CD4-positive, alpha-beta T cell treated with Interleukin-6 for 4 hours (primary cell): ENCODE measurements around the gene ECEL1.
"Not testable (repeated sequence)": the region's sequence is repeated elsewhere in the genome, so short reads cannot be mapped to it uniquely, and the experiment has no call there.

Experiments
- DNase-seq: peaks from one replicate; pipeline ENCODE4 v3.0.0-alpha.2; 2020; ENCODE audit warnings: mixed read lengths

The ECEL1 gene

DNA sequence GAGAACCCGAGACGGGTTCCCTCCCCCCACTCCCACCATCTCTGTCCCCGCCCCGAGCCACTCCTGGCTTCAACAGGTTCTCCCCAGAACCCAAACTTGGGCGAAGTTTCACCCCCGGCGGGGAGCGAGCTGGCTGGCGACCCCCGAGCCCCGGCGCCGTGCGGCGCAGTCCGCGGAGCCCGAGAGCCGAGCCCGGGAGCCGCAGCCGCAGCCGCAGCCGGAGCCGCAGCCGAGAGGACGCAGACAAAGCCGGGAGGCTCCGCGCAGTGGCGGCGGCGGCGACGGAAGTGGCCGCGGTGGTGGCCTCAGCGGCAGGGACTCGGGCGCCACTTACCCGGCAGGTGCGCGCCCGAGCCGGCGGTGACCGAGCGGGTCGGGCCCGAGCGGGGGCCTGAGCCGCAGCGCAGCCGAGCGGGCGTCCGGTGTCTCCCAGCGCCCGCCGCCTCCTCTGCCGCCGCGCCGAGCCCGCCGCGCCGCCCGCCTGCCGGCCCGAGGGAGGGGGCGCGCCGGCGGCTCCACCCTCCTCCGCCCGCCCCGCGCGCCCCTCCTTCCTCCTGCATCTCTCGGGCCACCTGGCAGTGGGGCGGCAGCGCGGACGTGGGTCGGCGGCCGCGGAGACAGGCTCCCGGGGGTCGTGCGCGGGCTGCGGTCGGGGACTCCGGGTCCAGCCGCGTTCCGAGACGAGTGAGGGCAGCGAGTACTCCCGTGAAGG is at the start of gene ECEL1:
ECEL1 (minus strand) TSS at position 450 of the 712 bp plus-strand sequence. CDS start 1,181 bp downstream, outside the sequence.
- no peak for DNase-seq

GRCh38 chr2:232537079-232537478 is 49.4 kb upstream of the ECEL1 start:
- DNase-seq, result no peak

DNA sequence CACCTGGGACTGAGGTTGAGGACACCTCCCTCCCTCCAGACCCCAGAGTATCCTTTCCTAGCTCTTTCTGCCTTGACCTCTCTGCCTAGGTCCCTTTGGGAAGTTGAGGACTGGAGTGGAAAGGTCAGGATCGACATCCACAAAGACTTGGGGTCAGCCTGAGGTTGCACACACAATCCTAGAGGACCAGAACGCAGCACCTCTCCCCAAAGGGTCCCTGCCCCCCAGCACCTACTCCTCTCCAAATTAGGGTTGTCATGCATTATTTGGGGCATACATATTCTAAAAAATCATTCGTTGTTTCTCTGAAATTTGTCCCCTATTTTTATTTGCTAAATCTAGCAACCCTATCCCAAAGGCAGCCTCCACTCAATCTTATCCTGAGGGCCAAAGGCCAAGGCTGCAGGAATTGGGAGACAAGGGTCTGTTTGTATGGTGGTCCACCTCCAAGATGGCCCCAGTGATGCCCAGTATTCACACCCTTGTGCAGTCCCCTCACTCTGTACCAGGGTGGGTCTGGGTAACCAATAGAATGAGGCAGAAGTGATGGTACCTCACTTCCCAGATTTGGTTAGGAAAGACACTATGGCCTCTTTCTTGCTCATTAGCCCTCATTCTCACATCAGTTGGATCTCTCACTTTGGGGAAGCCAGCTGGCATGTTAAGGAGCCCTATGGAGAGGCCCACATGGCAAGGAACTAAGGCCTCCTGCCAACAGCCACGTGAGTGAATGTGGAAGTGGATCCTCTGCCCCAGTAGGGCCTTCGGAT is 48.3 kb upstream of the ECEL1 start:
- no peak for DNase-seq

DNA sequence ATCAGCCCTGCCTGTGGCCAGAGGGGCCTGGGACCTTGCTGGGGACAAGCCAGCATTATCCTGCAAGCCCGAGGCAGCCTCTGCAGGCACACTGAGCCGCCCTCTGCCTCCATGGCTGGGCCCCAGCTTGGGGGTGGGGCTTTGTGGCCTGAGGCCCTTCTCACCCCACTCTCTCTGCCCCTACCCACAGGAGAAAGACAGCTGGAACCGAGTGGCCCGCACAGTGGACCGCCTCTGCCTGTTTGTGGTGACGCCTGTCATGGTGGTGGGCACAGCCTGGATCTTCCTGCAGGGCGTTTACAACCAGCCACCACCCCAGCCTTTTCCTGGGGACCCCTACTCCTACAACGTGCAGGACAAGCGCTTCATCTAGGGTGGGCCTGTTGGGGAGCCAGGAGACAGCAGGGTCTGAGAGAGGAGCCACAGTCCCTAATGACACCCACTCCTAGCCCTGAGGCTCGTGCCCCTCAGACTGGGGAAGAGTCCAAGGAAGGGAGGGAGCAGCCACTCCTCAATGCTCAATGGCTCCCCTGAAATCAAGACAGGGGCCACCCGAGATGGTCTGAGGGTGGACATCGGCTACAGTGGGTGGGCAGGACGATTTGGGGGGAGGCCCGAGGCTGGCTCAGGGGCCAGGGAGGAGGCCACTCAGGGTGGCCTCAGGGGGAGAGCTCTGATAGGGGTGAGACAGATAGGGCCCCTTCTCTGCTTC is 47.5 kb upstream of the ECEL1 start:
- DNase-seq, result no peak

- DNase-seq, result no peak
Measured at GRCh38 chr2:232533944-232534710, 46.5 kb upstream of the ECEL1 start.

- not testable (repeated sequence) for DNase-seq
Measured at GRCh38 chr2:232532821-232533220, 45.2 kb upstream of the ECEL1 start.

- DNase-seq, result no peak
Measured at GRCh38 chr2:232532419-232532818, 44.8 kb upstream of the ECEL1 start.

- DNase-seq, result no peak
Measured at GRCh38 chr2:232530626-232531260, 43.1 kb upstream of the ECEL1 start.

DNA sequence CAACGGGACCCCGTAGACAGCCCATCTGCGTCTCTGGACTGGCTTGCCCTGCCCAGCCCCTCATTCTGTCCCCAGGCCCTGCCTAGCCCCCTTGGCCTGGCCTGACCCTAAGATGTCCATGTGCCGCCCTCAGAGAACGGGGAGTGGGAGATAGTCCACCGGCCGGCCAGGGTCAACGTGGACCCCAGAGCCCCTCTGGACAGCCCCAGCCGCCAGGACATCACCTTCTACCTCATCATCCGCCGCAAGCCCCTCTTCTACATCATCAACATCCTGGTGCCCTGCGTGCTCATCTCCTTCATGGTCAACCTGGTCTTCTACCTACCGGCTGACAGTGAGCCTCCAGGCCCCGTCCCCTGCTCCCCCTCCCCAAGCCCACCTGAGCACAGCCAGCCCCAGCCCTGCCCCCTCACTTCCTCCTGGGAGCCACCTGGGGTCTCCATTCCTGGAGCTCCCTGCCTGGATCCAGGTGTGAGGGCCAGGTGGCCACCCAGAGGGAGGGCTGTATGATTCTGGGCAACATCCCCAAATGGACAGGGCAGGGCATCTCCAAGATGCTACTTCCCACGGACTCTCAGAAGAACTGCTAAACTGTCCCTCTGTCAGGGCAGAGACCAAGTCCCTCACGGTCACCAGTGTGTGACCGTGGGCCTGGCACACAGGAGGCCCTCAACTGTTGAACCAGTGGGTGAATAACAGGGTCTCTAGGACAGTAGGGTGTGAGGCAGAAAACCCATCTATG is 42.3 kb upstream of the ECEL1 start:
- DNase-seq, result no peak

GRCh38 chr2:232528746-232529460 is 41.3 kb upstream of the ECEL1 start:
- DNase-seq, result no peak

DNA sequence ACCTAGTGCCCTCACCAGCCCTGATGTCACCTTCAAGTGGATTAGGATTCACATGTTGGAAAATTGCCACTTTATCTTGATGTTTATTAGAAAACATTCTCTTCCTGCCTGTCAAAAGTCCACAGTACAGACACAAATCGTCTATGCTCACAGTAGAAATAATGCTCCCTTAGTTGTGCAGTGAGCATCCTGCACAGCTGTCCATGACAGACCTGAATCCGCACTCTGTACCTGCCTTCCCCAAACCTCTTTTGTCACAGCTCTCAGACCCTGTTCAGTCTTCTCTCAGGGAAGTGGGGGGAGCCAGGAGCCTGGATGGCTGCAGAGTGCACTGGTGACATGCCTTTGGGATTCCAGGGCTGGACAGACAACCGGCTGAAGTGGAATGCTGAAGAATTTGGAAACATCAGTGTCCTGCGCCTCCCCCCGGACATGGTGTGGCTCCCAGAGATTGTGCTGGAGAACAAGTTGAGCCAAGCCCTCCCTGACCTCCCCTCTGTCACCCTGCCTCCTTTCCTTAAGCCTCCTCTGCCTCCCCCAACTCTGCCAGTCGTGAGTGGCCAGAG is 40.4 kb upstream of the ECEL1 start:
- no peak for DNase-seq

DNA sequence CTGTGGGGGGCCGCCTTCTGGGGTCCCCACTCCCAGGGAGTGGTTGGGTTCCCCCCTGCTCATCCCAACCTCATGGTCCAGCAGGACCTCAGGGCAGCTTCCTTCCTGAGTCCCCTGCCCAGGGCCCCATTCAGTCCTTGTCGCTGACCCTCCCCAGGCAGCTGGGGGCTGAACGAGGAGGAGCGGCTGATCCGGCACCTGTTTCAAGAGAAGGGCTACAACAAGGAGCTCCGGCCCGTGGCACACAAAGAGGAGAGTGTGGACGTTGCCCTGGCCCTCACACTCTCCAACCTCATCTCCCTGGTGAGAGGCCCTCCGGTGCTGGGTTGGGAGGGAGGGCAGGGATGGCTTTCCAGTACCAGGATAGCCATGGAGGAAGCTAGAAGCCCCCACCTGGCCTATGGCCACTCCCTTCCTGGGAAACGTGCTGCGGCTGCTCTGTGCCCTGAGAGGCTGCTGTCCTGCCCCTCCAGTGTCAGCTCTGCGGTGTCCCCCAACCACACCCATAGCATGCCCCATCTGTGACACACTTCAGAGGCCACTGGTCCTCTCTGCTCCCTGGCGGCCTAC is 38.8 kb upstream of the ECEL1 start:
- DNase-seq, result no peak

- DNase-seq, result no peak
Measured at GRCh38 chr2:232525791-232526371, 38.2 kb upstream of the ECEL1 start, which contains the start of gene CHRND. TSS of gene CHRND (plus strand) at chr2:232526160. CDS start at chr2:232526216, 56 bp downstream.

DNA sequence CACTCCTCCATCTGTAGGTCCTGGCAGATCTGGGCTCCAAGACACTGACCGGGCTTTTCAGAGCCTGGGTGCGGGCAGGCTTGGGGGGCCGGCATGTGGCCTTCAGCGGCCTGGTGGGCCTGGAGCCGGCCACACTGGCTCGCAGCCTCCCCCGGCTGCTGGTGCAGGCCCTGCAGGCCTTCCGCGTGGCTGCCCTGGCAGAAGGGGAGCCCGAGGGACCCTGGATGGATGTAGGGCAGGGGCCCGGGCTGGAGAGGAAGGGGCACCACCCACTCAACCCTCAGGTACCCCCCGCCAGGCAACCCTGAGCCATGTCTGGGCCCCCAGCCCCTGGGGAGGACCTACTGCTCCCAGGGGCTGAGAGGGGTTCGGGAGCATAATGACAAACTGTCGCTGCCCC is 37.6 kb upstream of the ECEL1 start:
- no peak for DNase-seq

DNA sequence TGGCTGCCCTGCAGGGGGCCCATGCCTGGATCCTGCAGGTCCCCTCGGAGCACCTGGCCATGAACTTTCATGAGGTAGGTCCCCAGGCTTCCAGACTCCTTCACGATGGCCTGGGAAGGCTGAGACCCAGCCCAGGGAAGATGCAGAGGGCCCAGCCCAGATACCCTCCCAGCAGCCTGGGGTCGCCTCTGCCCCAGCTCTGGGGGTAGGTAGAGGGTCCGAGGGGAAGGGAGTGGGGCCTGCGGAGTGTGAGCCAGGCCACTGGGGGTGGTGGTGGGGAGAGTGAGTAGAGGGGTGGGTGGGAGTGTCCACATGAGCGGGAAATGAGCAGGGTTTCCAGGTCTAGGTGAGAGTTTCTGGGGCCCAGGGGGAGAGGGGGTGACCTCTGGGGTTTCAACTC is 37.1 kb upstream of the ECEL1 start:
- DNase-seq, result no peak

DNA sequence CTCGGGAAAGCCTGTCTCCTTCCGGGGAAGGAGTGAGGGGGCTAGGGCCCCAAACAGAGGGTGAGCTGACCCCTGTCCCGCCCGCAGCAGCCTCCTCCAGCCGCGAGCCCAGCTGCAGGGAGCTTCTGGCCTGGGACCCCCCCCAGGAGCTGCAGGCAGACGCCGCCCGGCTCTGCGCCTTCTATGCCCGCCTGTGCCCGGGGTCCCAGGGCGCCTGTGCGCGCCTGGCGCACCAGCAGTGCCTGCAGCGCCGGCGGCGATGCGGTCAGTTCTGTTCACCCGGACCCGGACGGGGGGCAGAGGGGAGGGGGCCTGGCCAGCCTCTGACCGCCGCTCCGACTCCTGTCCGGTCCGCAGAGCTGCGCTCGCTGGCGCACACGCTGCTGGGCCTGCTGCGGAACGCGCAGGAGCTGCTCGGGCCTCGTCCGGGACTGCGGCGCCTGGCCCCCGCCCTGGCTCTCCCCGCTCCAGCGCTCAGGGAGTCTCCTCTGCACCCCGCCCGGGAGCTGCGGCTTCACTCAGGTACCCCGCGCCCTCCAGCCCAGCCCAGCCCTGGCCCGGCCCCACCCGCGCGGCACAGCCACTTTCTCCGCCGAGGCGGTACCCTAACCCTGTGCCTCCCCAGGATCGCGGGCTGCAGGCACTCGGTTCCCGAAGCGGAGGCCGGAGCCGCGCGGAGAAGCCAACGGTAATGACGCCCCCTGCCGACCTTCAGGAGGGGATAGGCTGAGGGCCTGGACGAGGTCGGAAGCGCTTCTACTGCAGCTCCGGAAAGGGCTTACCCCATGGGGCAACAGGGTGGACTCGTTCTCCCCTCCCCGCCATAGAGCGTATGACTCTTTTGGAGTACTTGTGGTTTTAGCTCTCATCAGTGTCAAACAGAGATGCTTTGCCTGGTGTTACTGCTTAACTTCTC is 36.3 kb upstream of the ECEL1 start:
- peak; percentile 34 for DNase-seq

- no peak for DNase-seq
Measured at GRCh38 chr2:232523402-232523681, 35.7 kb upstream of the ECEL1 start.

GRCh38 chr2:232522623-232523401 is 35.2 kb upstream of the ECEL1 start:
- DNase-seq, result no peak
